ENCODE results near the gene VPS52. TPM values are rescaled to one million over a fixed set of nuclear protein-coding genes. Genes with fewer than 3 reads are reported as not detected.
"Not testable (repeated sequence)": the region's sequence is repeated elsewhere in the genome, so short reads cannot be mapped to it uniquely, and the experiment has no call there.

VPS52 gene
- total RNA-seq, 1 experiment from 2014 or later = 47.8 TPM

- Mint-ChIP-seq H3K9me3 (ENCODE audit: unreplicated experiment) (no peaks in the 10 kb centered on the region), H3K4me1 (ENCODE audit: insufficient read depth, unreplicated experiment) (peaks cover 30% of the 10 kb centered on the region), H3K36me3 (ENCODE audit: insufficient read depth, unreplicated experiment) (peaks cover 61% of the 10 kb centered on the region), H3K4me3 (ENCODE audit: unreplicated experiment) (peak overlapping the region; percentile 99), H3K27me3 (ENCODE audit: insufficient read depth, unreplicated experiment) (no peaks in the 10 kb centered on the region), H3K27ac (ENCODE audit: low read depth, unreplicated experiment) (no peak overlapping the region)
- intact Hi-C loops (cut with micrococcal nuclease) = loop anchor here (2.0 kb wide), 1 partner anchor 21 kb away; the partner anchor contains the start of gene RGL2
- BruUV-seq (replicated peaks) = no TSS peak
- CTCF ChIA-PET = interaction anchor here (0.7 to 2.9 kb wide), 9 partner anchors 9 to 1098 kb away, joined by 3 to 18 read pairs (median 4); partner anchors contain the start of genes PFDN6 and WDR46
- no peak for DNase-seq (ENCODE audit: unreplicated experiment)
- POLR2A ChIA-PET = interaction anchor here (0.6 to 5.6 kb wide), 20 partner anchors 11 to 306 kb away, joined by 3 to 73 read pairs (median 6); partner anchors contain the start of genes PFDN6, RGL2, RING1 and WDR46
- TF ChIP-seq, protein P1, sequence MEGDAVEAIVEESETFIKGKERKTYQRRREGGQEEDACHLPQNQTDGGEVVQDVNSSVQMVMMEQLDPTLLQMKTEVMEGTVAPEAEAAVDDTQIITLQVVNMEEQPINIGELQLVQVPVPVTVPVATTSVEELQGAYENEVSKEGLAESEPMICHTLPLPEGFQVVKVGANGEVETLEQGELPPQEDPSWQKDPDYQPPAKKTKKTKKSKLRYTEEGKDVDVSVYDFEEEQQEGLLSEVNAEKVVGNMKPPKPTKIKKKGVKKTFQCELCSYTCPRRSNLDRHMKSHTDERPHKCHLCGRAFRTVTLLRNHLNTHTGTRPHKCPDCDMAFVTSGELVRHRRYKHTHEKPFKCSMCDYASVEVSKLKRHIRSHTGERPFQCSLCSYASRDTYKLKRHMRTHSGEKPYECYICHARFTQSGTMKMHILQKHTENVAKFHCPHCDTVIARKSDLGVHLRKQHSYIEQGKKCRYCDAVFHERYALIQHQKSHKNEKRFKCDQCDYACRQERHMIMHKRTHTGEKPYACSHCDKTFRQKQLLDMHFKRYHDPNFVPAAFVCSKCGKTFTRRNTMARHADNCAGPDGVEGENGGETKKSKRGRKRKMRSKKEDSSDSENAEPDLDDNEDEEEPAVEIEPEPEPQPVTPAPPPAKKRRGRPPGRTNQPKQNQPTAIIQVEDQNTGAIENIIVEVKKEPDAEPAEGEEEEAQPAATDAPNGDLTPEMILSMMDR (IDR thresholded peaks at IDR 0.05; ENCODE audit: unreplicated experiment) = peak; percentile 13
These were observed 6.2 kb upstream of the VPS52 start for GRCh38 chr6:33277663-33278391.

DNA sequence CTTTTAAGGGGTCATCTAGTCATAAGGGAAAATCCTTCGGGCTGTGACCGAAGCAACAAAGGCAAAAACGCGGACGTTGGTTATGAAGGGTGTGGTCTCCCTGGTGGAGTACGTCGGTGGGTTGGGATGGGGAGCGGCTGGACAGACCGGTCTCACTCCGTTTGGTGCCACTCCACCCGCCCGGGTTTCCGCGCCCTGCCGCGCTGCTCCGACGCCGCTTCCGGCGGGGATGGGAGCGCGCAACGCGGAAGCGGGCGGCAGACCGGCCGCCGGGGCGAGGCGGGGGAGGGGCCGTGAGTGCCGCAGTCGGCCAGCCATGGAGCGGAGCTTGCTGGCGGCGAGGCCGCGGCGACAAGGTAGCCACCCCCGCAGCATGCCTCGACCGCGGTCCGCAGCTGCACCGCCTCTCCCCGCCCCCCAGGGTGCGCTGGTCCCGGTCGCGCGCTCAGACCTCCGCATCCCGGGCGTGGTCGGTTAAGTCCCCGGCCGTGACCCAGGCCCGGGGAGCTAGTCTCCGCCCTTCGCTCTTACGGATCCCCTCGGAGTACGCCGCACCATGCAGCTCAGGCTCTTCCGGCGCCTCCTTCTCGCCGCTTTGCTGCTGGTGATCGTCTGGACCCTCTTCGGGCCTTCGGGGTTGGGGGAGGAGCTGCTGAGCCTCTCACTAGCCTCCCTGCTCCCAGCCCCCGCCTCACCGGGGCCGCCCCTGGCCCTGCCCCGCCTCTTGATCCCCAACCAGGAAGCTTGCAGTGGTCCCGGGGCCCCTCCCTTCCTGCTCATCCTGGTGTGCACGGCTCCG, 5.4 kb upstream of the VPS52 start, which contains the start of gene B3GALT4:
B3GALT4 (plus strand) TSS at position 260 of the 799 bp plus-strand sequence; CDS start at position 557, 297 bp downstream.
- peak within 1 kb of the TSS; percentile 80 for H3K27ac Mint-ChIP-seq (ENCODE audit: low read depth, unreplicated experiment)
- DNase-seq (ENCODE audit: unreplicated experiment) = peak; percentile 72
- no peaks in the 10 kb centered on the region for H3K9me3 Mint-ChIP-seq (ENCODE audit: unreplicated experiment)
- H3K36me3 Mint-ChIP-seq (ENCODE audit: insufficient read depth, unreplicated experiment) = peaks cover 67% of the 10 kb centered on the region
- BruUV-seq (replicated peaks) = no TSS peak
- peaks cover 30% of the 10 kb centered on the region for H3K4me1 Mint-ChIP-seq (ENCODE audit: insufficient read depth, unreplicated experiment)
- CTCF ChIA-PET = interaction anchor here (0.7 to 2.9 kb wide), 8 partner anchors 10 to 1098 kb away, joined by 3 to 18 read pairs (median 4); partner anchors contain the start of genes PFDN6 and WDR46
- intact Hi-C loops (cut with micrococcal nuclease) = no loop called here
- TF ChIP-seq, protein P1 (IDR thresholded peaks at IDR 0.05; ENCODE audit: unreplicated experiment) = peak; percentile 52
- H3K27me3 Mint-ChIP-seq (ENCODE audit: insufficient read depth, unreplicated experiment) = no peaks in the 10 kb centered on the region
- POLR2A ChIA-PET = interaction anchor here (0.6 to 5.6 kb wide), 20 partner anchors 12 to 1625 kb away, joined by 3 to 73 read pairs (median 5); partner anchors contain the start of genes MSH5, PFDN6, RGL2 and RING1
- peak within 1 kb of the TSS; percentile 99 for H3K4me3 Mint-ChIP-seq (ENCODE audit: unreplicated experiment)

DNA sequence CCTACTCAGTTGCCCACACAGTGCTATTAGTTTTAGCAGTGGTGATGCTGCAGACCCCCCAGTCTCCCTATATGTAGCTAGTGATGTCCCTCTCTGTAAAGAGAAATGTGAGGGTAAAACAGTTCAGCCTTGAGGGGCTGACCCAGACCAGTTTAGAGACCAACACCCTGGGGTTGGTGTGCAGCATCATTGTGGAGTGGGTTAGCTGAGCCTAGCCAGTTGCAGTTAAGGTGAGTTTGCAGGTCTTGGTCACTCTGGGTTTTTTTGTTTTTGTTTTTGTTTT, 4.8 kb upstream of the VPS52 start:
- H3K4me1 Mint-ChIP-seq (ENCODE audit: insufficient read depth, unreplicated experiment) = peaks cover 30% of the 10 kb centered on the region
- BruUV-seq (replicated peaks) = no TSS peak
- H3K9me3 Mint-ChIP-seq (ENCODE audit: unreplicated experiment) = no peaks in the 10 kb centered on the region
- H3K27me3 Mint-ChIP-seq (ENCODE audit: insufficient read depth, unreplicated experiment) = no peaks in the 10 kb centered on the region
- POLR2A ChIA-PET = interaction anchor here (0.6 to 5.6 kb wide), 14 partner anchors 12 to 1536 kb away, joined by 3 to 73 read pairs (median 8); partner anchors contain the start of genes MSH5, PFDN6, RGL2 and RING1
- CTCF ChIA-PET = interaction anchor here (0.7 to 2.9 kb wide), 4 partner anchors 12 to 191 kb away, joined by 3 to 18 read pairs (median 3); partner anchors contain the start of genes PFDN6 and WDR46
- peak overlapping the region; percentile 80 for H3K27ac Mint-ChIP-seq (ENCODE audit: low read depth, unreplicated experiment)
- peak overlapping the region; percentile 99 for H3K4me3 Mint-ChIP-seq (ENCODE audit: unreplicated experiment)
- DNase-seq (ENCODE audit: unreplicated experiment) = no peak
- intact Hi-C loops (cut with micrococcal nuclease) = no loop called here
- TF ChIP-seq, protein P1 (IDR thresholded peaks at IDR 0.05; ENCODE audit: unreplicated experiment) = no peak
- H3K36me3 Mint-ChIP-seq (ENCODE audit: insufficient read depth, unreplicated experiment) = peaks cover 72% of the 10 kb centered on the region

DNA sequence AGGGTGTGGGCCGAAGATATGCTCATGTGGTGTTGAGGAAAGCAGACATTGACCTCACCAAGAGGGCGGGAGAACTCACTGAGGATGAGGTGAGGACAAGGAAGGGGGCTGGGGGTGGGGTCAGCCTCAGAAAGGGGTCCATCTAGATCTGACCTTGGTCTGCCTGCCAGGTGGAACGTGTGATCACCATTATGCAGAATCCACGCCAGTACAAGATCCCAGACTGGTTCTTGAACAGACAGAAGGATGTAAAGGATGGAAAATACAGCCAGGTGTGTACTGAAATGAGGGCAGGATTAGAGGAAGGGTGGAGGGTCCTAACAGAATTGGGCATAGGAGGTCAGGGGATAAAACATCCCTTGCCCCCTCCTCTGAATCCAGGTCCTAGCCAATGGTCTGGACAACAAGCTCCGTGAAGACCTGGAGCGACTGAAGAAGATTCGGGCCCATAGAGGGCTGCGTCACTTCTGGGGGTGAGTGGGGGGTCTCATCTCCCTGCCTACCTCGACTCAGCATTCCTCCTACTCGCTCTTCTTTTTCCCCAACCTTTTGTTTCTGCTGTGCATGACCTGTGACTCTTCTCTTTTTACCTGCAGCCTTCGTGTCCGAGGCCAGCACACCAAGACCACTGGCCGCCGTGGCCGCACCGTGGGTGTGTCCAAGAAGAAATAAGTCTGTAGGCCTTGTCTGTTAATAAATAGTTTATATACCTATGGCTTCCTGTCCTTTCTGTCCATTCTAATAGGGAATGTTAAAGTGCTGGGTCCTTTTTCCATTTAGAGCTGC, 4.3 kb upstream of the VPS52 start:
- H3K9me3 Mint-ChIP-seq (ENCODE audit: unreplicated experiment); H3K27me3 Mint-ChIP-seq (ENCODE audit: insufficient read depth, unreplicated experiment); intact Hi-C loops (cut with micrococcal nuclease); BruUV-seq (replicated peaks); DNase-seq (ENCODE audit: unreplicated experiment): not testable (repeated sequence)
- Mint-ChIP-seq H3K36me3 (ENCODE audit: insufficient read depth, unreplicated experiment) (peaks cover 75% of the 10 kb centered on the region), H3K27ac (ENCODE audit: low read depth, unreplicated experiment) (peak overlapping the region; percentile 80), H3K4me1 (ENCODE audit: insufficient read depth, unreplicated experiment) (peaks cover 30% of the 10 kb centered on the region), H3K4me3 (ENCODE audit: unreplicated experiment) (peak overlapping the region; percentile 99)
- POLR2A ChIA-PET = interaction anchor here (0.7 to 5.6 kb wide), 13 partner anchors 13 to 304 kb away, joined by 3 to 73 read pairs (median 10); partner anchors contain the start of genes PFDN6, RGL2, RING1 and WDR46
- CTCF ChIA-PET = interaction anchor here (0.6 to 2.9 kb wide), 5 partner anchors 10 to 382 kb away, joined by 3 to 18 read pairs (median 3); partner anchors contain the start of genes PFDN6 and WDR46
